Sigmoid colon (tissue), 7 donors: Measurements from ENCODE around the gene MBP. TPM values are rescaled to one million over a fixed set of nuclear protein-coding genes. Genes with fewer than 3 reads are reported as not detected.

Experiments
- DNase-seq: peaks from one replicate; pipeline ENCODE4 v3.0.0-alpha.2; 2019
- H3K27ac ChIP-seq, 4 donors: fragments of 200-600 bp; sonication (generic); one replicate each; pipeline ENCODE4 v1.5.1; 2016 to 2019; ENCODE audit warnings: mild to moderate bottlenecking in 1 of 4
- H3K27me3 ChIP-seq, 3 donors: fragments of 200-600 bp; sonication (generic); one replicate each; pipeline ENCODE4 v1.5.1; 2019; ENCODE audit warnings: mild to moderate bottlenecking in 1 of 3
- H3K36me3 ChIP-seq, 4 donors: fragments of 200-600 bp; sonication (generic); one replicate each; pipeline ENCODE4 v1.5.1; 2016 to 2019
- H3K4me1 ChIP-seq, 4 donors: fragments of 200-600 bp; sonication (generic); one replicate each; pipeline ENCODE4 v1.5.1; 2017 to 2019
- H3K4me3 ChIP-seq, 4 donors: fragments of 200-600 bp; sonication (generic); one replicate each; pipeline ENCODE4 v1.5.1; 2017 to 2019; ENCODE audit warnings: mild to moderate bottlenecking in 2 of 4, moderate library complexity in 1 of 4
- H3K9me3 ChIP-seq, 4 donors: fragments of 200-600 bp in 3 of 4; sonication (generic) in 3 of 4; one replicate each; pipeline versions ENCODE4 v1.5.1 to v1.6.1; 2013 to 2019
- EP300 ChIP-seq, 4 donors: sonication (generic); formaldehyde crosslinking; IDR thresholded peaks; one replicate each; pipeline ENCODE4 v1.6.1; 2017; ENCODE audit warnings: antibody characterized with exemption in 4 of 4
- POLR2A ChIP-seq, 2 donors: fragments of 450-650 bp; IDR thresholded peaks; one replicate each; pipeline ENCODE4 v1.6.1; 2016; ENCODE audit warnings: antibody characterized with exemption in 2 of 2, mild to moderate bottlenecking in 2 of 2, moderate library complexity in 2 of 2
- POLR2AphosphoS5 ChIP-seq, 4 donors: sonication (generic); formaldehyde crosslinking; IDR thresholded peaks; one replicate each; pipeline ENCODE4 v1.6.1; 2017; ENCODE audit warnings: antibody characterized with exemption in 4 of 4
- WGBS, 2 donors: extraction: QIAGEN DNeasy Blood & Tissue Kit; methylation state at CpG; one replicate each; pipeline ENCODE4 v1.1.7; 2013; 5-methylcytosine and 5-hydroxymethylcytosine counted together
- intact Hi-C: fragments of 100-400 bp; cut with DNase I; formaldehyde crosslinking; loops from one replicate; pipeline ENCODE4 v1.15.1; 2023
- polyA plus RNA-seq, 3 donors: library from polyadenylated mRNA; stranded (reverse); fragments of 200-250 nt; gene quantifications; one replicate each; pipeline ENCODE4 v1.2.3, GENCODE V29; 2013
- total RNA-seq, 4 donors: library from RNA; depleted of rRNA; stranded (reverse); fragments of >200 nt; gene quantifications; one replicate each; pipeline ENCODE4 v1.1.0, GENCODE V29; 2016
- TF ChIP-seq, protein P1 (sequence below), 4 experiments: fragments of 450-650 bp in 3 of 4; fragments of 200-600 bp in 1 of 4; IDR thresholded peaks; one replicate each; pipeline ENCODE4 v1.5.1; 2016 to 2019; ENCODE audit warnings: antibody characterized with exemption in 4 of 4, mild to moderate bottlenecking in 3 of 4, moderate library complexity in 2 of 4
- donor health status: healthy with polysubstance abuse.
- donor health status: Bipolar disorder and iron deficiency.
- donor health status: healthy.

MBP gene
- total and polyA plus RNA-seq, 7 donors, result 18.3 to 30.7 (median 24.0) TPM

DNA sequence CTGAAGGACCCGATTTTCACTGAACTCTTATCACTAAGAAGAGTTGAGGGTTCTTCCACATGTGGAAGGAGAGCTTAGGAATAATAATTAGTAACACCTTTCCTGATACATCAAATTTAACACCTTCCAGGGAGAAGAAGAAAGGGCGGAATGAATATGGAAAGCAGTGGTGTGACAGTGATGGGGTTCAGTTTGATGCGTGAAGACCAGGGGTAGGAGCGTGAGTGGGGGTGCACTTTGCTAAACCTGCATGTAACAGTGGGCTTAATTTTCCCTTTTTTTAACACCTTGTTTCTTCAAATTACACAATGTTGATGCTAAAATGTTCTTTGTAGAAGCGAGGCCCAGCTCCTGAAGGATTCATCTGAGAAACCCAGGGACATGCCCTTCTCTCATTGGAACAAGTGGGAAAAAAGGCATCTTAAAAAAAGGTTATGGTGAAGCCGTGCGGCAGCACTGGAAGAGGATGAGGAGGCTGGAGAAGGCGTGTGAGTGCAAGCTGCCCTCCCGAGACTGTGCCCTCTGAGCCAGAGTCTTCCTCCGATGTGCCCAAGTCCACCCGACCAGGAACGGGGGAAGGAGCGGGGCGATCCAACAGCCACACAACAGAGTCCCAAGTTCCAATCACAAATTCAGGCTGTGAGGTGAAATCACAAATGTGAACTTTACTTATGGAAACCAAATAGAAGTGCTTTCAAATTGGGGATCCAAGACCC lies 80.8 kb downstream of the MBP start:
- Histone ChIP-seq H3K27me3 (no peaks in the 10 kb centered on the region), H3K27ac (peak overlapping the region in 1 of 4 donors; percentile 74), H3K4me3 (no peak overlapping the region), H3K36me3 (peaks cover 0 to 4% (median 0%) of the 10 kb centered on the region in 4 donors), H3K9me3 (no peaks in the 10 kb centered on the region), H3K4me1 (peaks cover 0 to 36% (median 14%) of the 10 kb centered on the region in 4 donors)
- 96 to 97% methylated on average over 14 of the region's 14 CpGs for WGBS, 2 donors
- intact Hi-C loops, result no loop called here
- no peak for DNase-seq
- TF ChIP-seq POLR2AphosphoS5 (IDR thresholded peaks at IDR 0.05), result no peak
- TF ChIP-seq, protein P1, sequence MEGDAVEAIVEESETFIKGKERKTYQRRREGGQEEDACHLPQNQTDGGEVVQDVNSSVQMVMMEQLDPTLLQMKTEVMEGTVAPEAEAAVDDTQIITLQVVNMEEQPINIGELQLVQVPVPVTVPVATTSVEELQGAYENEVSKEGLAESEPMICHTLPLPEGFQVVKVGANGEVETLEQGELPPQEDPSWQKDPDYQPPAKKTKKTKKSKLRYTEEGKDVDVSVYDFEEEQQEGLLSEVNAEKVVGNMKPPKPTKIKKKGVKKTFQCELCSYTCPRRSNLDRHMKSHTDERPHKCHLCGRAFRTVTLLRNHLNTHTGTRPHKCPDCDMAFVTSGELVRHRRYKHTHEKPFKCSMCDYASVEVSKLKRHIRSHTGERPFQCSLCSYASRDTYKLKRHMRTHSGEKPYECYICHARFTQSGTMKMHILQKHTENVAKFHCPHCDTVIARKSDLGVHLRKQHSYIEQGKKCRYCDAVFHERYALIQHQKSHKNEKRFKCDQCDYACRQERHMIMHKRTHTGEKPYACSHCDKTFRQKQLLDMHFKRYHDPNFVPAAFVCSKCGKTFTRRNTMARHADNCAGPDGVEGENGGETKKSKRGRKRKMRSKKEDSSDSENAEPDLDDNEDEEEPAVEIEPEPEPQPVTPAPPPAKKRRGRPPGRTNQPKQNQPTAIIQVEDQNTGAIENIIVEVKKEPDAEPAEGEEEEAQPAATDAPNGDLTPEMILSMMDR (IDR thresholded peaks at IDR 0.05), result no peak
- no peak for TF ChIP-seq POLR2A (IDR thresholded peaks at IDR 0.05)
- no peak for TF ChIP-seq EP300 (IDR thresholded peaks at IDR 0.05)

DNA sequence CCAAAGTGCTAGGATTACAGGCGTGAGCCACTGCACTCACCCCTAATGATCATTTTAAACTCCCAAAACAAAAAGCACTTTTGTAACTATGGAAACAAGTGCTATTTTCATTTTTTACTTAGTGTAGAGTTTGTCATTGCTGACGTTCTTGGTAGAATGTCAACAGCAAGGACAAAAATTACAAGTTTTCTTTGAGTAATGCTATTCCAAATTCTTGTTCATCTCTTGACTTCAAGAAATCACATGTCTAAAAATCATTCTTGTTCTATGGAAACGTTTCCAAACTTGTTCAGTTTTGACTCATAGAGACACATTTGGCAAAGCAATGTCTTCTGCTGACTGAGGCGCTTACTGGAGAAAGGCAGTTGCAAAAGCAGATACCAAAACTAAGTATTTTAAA lies 82.6 kb downstream of the MBP start:
- Histone ChIP-seq H3K4me3 (no peak overlapping the region), H3K27me3 (no peaks in the 10 kb centered on the region), H3K9me3 (no peaks in the 10 kb centered on the region), H3K36me3 (peaks cover 0 to 4% (median 0%) of the 10 kb centered on the region in 4 donors), H3K4me1 (peaks cover 0 to 26% (median 3%) of the 10 kb centered on the region in 4 donors), H3K27ac (peak overlapping the region in 2 of 4 donors; percentile 38 to 45)
- TF ChIP-seq, protein P1 (IDR thresholded peaks at IDR 0.05), result no peak
- TF ChIP-seq POLR2AphosphoS5 (IDR thresholded peaks at IDR 0.05), result peak in 1 of 4 donors; percentile 42
- 73 to 80% methylated on average over 4 of the region's 4 CpGs for WGBS, 2 donors
- intact Hi-C loops, result no loop called here
- DNase-seq, result no peak

DNA sequence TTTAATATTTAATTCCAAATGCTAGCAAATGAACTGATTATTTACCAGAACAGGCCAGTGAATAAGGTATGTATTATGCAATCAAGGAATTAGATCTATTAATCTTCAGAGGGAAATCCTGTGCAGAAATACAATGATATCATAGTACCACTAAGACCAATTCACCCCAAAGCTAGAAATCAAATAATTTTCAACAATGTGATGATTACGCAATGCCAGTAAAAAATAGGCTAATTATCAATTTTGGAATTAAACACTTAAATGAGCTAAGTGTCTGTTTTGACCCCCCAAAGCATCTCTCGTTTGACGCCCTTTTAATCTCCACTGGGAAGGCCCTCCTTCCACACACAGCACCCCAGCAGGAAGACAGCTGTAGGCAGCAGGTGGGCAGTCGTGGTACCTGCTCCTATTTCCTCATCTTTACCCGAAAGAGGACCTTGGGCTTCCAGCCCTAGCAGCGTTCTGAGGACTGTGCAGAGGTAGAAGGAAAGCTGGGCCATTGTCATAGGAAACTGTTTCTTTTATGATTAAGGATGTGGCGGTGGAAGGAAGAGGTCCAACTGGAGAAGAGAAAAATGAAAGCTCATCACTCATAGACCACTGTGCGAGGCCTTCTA lies 84.7 kb downstream of the MBP start:
- H3K4me3 ChIP-seq, result no peak overlapping the region
- 79 to 93% methylated on average over 8 of the region's 8 CpGs for WGBS, 2 donors
- peaks cover 0 to 4% (median 0%) of the 10 kb centered on the region in 4 donors for H3K36me3 ChIP-seq
- no peak overlapping the region for H3K27ac ChIP-seq
- H3K27me3 ChIP-seq, result no peaks in the 10 kb centered on the region
- H3K4me1 ChIP-seq, result peaks cover 0 to 11% (median 0%) of the 10 kb centered on the region in 4 donors
- no peaks in the 10 kb centered on the region for H3K9me3 ChIP-seq
- intact Hi-C loops, result no loop called here
- TF ChIP-seq POLR2AphosphoS5 (IDR thresholded peaks at IDR 0.05), result no peak
- no peak for TF ChIP-seq POLR2A (IDR thresholded peaks at IDR 0.05)
- no peak for TF ChIP-seq EP300 (IDR thresholded peaks at IDR 0.05)
- TF ChIP-seq, protein P1 (IDR thresholded peaks at IDR 0.05), result no peak
- DNase-seq, result no peak

DNA sequence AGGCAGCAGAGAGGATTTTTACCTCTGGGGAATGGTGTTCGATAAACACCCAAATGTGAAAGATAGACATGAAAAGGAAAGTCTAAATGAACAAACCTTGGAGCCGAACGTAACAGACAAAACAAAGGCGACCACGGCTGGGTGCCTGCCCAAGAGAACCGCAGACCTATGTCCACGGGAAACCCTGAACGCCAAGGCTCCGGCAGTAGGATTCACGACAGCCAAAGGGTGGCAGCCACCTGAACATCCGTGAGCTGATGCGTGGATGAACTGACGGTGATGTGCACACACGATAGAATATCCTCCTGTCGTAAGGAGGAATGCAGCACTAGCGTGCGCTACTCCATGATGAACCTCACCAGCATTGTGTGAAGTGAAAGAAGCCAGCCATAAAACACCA lies 85.6 kb downstream of the MBP start:
- peaks cover 0 to 4% (median 0%) of the 10 kb centered on the region in 4 donors for H3K4me1 ChIP-seq
- H3K4me3 ChIP-seq, result no peak overlapping the region
- intact Hi-C loops, result no loop called here
- 97% methylated on average over 17 of the region's 17 CpGs for WGBS, 2 donors
- peaks cover 0 to 4% (median 0%) of the 10 kb centered on the region in 4 donors for H3K36me3 ChIP-seq
- no peak for TF ChIP-seq POLR2A (IDR thresholded peaks at IDR 0.05)
- TF ChIP-seq, protein P1 (IDR thresholded peaks at IDR 0.05), result no peak
- no peaks in the 10 kb centered on the region for H3K27me3 ChIP-seq
- H3K27ac ChIP-seq, result no peak overlapping the region
- no peaks in the 10 kb centered on the region for H3K9me3 ChIP-seq
- no peak for DNase-seq
